ENCODE data around the gene UPB1. TPM values are rescaled to one million over a fixed set of nuclear protein-coding genes. Genes with fewer than 3 reads are reported as not detected.
A peak's percentile ranks its signal among the peaks of the same experiment; 100 is the strongest.
"Not testable (repeated sequence)": the region's sequence is repeated elsewhere in the genome, so short reads cannot be mapped to it uniquely, and the experiment has no call there.

The UPB1 gene
- total RNA-seq, 1 donor from 2014 or later: 1.3 TPM

DNA sequence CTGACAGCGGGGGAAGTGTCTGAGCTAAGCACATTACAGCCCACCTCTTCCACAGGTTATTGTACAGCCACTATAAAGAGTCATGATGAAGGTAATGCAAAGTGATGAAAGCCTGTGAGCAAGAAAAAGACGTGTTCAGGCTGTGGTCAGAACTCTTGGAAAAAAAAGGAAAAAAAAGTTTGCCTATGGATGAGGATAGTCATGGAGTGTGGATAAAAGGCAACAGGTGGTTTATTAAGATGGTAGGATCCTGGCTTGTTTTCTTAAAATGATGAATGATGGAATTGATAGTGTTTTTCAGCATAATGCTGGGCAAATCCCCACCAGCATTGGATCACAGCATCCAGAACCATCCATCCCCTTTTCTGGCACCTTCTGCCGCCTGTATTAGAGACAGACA lies 23.1 kb downstream of the UPB1 start:
- intact Hi-C loops (cut with DNase I): loop anchor here (10.0 kb wide), 1 partner anchor 93 kb away; the partner anchor contains the start of gene ADORA2A
- ATAC-seq: no peak
- no peak for DNase-seq (ENCODE audit: low spot score)

DNA sequence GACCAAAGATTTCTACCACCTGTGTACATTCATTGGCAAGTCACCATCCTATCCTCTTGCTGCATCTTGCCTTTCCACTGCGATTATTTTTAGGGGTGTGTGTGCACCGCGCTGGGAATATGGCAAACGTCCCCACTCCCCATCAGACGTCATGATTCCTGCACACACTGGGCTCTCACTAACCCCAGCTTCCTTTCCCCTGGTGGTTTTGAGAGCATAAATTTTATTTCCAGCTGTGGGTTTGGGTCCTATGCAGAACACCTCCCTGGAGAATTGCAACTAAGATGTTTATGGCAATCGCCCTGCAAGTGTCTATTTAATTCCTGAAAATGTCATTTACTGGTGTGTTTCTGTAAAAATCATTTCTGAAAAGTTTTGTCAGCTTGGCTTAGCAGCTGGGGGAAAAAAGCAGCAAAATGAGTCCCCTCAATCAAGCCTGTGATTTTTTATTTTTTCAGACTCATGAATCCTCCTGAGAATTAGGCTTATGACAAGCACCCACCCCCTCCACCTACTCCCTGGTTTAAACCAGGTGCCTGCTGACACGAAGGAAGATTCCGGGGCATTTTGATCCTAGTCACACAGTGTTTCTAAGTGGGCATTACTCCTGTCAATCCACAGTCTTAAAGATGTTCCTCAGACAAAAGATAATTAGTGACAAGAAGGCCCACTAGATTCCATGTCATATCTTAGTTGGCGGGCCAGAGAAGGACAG lies 23.8 kb downstream of the UPB1 start:
- DNase-seq (ENCODE audit: low spot score): no peak
- no peak for ATAC-seq

DNA sequence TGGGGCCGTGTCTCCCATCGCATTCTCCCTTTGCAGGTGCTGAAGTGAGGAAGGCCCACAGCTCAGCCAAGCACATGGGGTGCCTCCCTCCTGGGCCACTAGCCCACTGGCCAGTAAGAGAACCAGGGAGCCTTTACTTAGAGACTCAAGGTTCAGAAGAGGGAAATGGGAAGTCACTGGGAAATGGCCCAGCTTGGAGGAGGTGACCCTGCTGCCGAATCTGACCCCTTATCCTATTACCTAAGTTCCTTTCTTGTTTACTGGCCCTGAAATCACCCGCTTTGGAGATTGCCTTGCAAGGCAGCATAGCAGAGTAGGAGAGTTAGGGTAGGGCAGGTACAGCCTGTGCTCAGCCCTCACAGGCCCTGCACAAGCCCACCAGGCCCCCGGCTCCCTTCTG lies 24.4 kb downstream of the UPB1 start:
- intact Hi-C loops (cut with DNase I): loop anchor here (10.0 kb wide), 1 partner anchor 95 kb away; the partner anchor contains the start of gene ADORA2A
- DNase-seq (ENCODE audit: low spot score) (no peak), ATAC-seq (no peak)

More for the DNA sequence above, 23.8 kb downstream of the UPB1 start:
- intact Hi-C loops (cut with DNase I): loop anchor here (10.0 kb wide), 1 partner anchor 94 kb away; the partner anchor contains the start of gene ADORA2A

DNA sequence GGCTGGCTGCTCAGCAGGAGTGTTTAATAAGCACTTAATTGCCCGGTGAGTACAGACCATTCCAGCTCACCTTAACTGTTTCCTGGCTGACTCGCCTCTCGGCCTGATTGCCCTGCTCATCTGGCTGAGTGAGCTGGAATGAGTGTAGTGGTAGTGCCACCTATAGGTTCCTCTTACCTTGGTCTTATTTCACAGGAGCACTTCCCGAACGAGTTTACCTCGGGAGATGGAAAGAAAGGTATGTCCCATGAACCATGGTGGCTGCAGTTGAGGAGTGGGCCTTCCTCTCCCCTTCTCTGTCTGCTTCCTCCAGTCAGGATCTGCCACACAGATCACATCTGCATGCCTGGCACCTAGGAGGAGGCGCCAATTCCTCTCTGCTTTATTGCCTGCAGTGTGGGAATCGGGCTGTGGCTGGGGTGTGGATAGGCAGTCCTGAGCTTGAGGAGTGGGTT lies 26.7 kb downstream of the UPB1 start:
- peak; percentile 27 for ATAC-seq
- intact Hi-C loops (cut with DNase I): no loop called here
- DNase-seq (ENCODE audit: low spot score): no peak

DNA sequence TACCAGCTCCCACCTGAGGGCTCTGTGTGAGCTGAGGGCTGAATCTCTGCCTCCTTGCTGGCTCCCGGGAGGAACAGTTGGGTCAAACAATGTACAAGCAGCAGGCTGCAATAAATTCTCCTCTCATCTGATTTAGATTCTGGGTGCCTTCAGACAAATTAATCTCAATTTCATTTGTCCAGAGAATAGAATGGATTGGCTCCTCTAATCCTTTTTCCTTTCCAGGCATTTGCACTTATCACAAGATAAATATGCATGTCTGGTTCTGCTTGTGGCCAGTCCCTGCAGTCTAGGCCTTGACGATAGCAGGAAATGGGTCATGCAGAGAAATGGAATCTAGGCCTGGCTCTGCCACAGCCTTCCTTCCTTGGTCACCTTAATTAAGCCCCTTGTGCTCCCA lies 28.7 kb downstream of the UPB1 start:
- DNase-seq (ENCODE audit: low spot score) (no peak), ATAC-seq (no peak)
- intact Hi-C loops (cut with DNase I): no loop called here

DNA sequence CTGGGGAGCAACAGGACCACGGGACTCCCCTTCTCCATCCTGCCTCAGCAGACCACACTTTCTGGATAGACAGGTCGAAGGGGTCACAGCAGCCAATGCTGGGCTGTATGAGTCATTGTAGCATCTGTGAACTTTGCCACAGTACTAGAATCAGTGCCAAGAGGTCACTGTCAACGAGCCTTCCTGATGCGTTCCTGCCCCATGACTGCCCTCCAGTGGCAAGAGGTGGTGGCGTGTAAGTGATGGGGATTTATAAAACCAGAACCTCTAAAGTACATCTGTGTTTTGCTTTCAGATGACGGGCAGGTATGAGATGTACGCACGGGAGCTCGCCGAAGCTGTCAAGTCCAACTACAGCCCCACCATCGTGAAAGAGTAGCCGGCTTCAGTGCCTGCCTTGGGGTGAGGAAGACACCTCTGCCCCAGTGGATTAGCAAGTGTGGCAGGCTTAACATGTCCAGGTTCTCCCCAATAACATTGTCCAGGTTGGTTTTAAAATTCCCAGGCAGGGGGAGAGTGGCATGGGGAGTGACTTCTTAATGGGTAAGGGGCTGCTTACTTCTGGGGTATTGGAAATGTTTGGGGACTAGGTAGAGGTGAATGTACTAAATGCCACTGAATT lies 30.4 kb downstream of the UPB1 start:
- ATAC-seq: peak; percentile 94
- DNase-seq (ENCODE audit: low spot score): peak; percentile 86
- intact Hi-C loops (cut with DNase I): no loop called here

DNA sequence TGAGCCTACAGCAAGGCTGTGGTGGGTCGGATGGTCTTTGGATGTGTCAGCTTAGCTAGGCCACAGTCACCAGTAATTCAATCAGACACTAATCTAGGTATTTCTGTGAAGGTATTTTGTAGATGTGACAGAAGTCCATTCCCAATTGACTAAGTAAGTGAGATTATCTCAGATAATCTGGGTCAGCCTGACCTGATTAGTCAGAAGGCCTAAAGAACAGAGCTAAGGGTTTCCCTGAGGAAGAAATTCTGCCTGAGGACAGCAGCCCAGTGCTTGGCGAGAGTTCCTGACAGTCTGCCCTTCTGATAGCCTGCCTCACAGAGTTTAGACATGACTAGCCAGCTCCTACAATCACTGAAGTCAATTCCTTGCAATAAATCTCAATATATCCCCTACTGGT lies 31.1 kb downstream of the UPB1 start:
- no peak for ATAC-seq
- intact Hi-C loops (cut with DNase I): no loop called here
- no peak for DNase-seq (ENCODE audit: low spot score)

DNA sequence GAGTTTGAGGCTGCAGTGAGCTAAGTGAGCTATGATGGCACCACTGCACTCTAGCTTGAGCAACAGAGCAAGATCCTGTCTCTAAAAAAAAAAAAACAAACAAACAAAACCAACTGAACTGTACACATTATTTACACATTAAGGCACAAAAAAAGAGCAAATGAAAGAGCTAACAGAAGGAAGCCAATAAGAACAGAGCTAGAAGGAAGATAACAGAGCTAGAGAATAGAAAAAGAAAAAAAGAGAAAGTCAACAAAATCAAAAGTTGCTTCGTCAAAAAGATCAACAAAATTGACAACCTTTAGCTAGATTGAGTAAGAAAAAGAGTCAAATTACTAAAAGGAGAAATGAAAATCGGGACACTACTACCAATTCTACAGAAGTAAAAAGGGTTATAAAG lies 34.8 kb downstream of the UPB1 start:
- ATAC-seq: no peak
- intact Hi-C loops (cut with DNase I): no loop called here
- no peak for DNase-seq (ENCODE audit: low spot score)

DNA sequence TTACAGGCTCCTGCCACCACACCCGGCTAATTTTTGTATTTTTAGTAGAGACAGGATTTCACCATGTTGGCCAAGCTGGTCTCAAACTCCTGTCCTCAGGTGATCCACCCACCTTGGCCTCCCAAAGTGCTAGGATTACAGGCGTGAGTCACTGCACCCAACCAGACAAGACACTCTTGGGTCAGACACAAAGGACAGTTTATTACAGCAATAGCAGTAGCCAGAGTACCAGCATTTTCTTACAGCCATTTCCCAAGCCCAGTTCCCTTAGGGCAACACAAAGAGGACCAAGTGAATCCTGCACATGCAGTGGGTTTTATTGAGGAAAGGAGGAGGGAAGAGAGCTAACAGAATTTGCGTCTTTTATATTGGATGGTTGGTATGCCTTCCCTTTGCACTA lies 35.8 kb downstream of the UPB1 start:
- intact Hi-C loops (cut with DNase I); ATAC-seq: not testable (repeated sequence)

DNA sequence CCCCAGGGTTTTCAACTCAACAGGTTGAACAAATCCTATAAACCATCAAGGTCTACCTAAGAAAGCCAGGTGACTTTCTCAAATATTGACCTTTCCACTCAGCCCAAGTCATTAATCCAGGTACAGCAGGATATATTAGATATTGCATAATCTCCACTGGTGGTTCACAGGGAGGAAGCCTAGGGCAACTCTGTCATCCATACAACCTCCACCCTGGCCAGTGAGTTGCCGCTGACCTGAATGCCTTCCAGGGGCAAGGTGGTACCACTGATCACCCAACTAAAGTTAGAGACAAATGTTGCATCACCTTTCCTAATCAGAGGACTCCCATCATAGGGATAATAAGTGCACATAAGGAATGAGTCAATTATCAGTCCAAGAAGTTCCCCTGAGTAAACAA lies 36.9 kb downstream of the UPB1 start:
- DNase-seq (ENCODE audit: low spot score) (no peak), ATAC-seq (no peak)
- intact Hi-C loops (cut with DNase I): no loop called here

More for the DNA sequence above, 35.8 kb downstream of the UPB1 start:
- not testable (repeated sequence) for DNase-seq (ENCODE audit: low spot score)

DNA sequence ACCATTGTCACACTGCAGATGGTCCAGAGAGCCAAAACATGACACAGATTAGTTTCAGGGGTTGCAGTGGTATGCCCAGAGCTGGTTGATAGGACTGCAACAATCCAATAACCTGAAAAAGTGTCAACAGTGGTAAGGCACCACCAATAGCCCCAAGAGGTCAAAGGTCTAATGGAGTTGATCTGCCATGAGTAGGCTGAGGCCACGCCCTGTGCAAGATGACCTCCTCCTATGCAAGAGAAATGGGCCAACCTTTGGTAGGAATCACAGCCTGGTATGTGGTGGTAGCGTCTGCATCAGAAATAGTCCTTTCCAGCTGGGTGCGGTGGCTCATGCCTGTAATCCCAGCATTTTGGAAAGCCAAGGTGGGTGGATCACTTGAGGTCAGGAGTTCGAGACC lies 40.2 kb downstream of the UPB1 start:
- DNase-seq (ENCODE audit: low spot score): no peak
- ATAC-seq: no peak
- intact Hi-C loops (cut with DNase I): no loop called here

DNA sequence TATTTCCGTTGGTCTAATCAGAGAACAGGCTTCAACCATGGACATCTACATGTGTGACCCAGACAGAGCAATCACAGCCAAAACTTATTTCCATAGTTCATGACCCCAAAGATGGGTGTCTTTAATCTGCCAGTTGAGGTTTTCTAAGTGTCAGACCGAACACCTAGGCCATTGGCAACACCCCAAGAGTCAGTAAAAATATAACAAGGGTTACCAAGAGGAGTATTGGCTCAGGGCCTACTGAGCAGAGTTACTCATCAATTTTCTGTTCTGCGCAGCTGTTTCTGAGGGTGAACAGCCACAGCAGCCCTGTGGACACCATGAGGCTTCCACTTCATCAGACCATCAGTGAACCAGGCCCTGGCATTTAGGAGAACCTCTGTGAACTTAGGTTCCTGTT lies 41.0 kb downstream of the UPB1 start:
- no peak for ATAC-seq
- DNase-seq (ENCODE audit: low spot score): no peak
- intact Hi-C loops (cut with DNase I): no loop called here

DNA sequence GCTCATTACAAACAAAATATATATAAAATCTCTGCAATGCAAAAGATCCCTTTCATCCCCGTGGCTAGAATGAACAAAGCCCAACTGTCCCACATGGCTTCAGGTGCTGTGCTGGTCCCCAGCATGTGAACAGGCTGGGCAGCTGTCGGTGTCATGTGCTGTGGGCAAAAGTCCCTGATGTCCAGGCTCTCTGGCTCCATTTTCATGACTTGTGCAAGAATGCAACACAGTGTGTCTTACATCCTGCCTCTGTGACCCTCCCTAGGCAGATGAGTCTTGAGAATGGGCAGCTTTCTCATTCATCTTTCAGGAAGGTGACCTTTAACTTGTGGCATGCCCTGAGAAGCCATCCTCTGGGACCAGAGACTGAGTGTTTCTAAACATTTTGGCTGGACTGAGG lies 45.3 kb downstream of the UPB1 start:
- intact Hi-C loops (cut with DNase I): no loop called here
- DNase-seq (ENCODE audit: low spot score): no peak
- ATAC-seq: no peak

DNA sequence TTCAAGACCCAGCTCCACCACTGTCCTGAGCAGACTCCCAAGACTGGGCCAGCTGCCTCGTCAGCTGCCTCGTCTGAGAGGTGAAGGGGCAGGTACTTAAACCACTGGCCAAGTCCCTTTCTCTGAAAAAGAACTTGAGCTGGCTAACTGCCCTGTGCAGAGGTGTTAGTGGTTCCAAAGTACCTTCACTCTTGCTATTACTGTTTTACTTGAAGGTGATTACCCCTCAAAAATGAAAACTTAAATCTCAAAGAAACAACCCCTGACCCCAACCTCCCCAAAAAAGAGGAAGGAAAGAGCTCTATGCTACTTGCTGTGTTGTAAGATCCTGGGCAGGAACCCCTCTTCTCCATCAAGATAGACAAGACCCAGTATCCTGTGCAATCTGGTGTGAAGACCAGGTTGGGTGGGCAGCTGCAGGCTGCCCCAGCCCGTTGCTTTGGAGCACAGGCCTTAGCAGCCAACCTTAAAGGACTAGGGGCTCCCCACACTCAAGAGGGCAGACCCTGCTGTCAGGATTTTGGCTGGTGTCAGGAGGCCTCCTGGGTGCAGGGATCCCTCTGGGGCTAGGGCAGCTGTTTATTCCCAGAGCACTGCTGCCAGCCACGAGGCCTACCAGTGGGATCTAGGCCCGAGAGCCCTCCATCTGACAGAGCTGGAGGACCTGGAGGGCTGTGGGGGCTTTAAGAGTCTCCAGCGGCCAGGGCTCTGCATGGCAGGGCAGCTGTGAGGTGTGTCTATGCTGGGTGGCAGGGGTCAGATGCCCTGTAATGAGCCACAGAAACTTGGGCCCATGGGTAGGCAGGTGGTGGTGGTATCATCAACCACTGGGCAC lies 46.8 kb downstream of the UPB1 start:
- intact Hi-C loops (cut with DNase I): no loop called here
- ATAC-seq: no peak
- no peak for DNase-seq (ENCODE audit: low spot score)

DNA sequence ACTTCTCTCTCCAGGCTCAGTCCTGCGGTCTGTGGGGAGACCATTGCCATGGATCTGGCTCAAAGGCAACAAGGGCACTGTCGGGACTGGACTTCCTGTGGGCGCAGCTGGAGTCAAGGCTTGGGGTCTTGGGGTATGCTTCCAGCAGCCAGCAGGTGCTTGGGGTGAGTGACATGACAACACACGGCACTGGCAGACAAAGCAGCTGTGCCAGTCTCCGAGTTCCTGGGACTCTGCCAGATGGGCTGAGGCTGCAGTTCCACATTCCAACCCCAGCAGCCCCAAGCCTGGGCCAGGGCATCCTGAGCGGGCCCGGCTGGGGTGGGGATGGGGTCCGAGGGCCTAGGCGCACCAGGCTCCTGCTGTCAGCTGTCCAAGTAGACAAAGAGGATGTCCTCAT lies 47.5 kb downstream of the UPB1 start:
- intact Hi-C loops (cut with DNase I): no loop called here
- ATAC-seq (no peak), DNase-seq (ENCODE audit: low spot score) (no peak)

DNA sequence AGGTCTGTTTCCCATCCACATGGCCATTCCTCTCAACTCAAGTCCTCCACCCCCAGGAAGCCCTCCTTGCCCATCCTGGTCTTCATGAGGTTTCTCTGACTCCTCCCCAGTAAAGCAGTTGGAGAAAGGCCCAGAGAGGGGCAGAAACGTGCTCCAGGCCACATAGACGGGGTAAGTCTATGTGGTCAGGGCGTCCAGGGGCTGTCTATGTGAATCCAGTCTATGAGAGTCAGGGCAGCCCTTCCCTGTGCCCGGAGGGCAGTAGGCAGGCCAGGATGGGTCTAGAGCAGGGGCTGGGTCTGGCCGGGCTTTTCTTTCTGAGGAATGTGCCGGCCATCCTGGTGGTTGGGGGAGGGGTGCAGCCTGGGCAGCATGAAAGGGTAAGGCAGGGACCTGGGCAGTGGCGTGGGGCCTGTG lies 48.1 kb downstream of the UPB1 start:
- DNase-seq (ENCODE audit: low spot score) (no peak), ATAC-seq (no peak)
- intact Hi-C loops (cut with DNase I): no loop called here

DNA sequence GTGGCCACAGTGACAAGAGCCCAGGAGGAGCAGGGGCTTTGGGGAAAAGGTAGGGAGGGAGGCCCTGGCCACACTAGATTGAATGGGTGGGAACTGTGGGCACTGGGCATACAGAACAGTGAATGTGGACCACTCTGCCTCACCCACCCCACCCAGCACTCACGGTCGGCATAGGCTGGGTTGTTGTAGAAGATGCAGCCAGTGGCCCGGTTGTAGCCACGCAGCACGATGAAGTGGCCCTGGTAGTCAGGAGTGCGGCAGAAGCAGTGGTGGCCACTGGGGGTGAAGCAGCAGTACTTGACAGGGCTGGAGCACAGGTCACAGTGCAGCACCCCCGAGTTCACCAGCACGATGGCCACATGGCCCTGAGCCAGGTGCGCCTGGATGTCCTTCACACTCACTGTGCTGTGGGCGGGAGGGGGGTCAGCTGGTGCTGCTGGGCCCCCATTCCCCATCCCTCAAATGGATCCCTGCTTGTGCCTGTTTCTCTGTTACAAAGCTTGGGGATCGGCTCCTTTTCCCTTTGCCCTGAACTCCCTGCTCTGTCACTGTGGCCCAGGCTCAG lies 48.6 kb downstream of the UPB1 start:
- ATAC-seq (no peak), DNase-seq (ENCODE audit: low spot score) (no peak)
- intact Hi-C loops (cut with DNase I): no loop called here

DNA sequence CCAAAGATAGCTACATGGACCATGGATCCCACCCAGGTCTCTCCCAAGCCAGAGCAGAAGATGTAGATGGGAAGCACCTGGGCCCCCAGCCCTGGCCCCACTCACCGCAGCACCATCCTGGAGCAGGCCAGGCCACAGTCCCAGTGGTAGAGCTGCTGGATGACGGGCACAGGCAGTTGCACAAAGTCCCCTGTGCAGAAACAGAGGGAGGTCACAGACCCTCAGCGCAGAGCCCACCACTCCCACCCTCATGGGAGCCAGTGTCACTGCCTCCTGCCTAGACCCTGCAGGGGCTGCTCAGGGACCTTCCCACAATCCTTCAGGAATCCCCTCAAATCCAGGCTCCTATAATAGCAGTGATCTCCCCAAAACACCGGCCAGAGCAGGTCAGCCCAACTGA lies 53.7 kb downstream of the UPB1 start:
- DNase-seq (ENCODE audit: low spot score): no peak
- intact Hi-C loops (cut with DNase I): no loop called here
- ATAC-seq: no peak

Data from sciatic nerve (tissue), 2 donors.